Right lobe of liver (tissue), 6 donors: ENCODE results near the gene PRKCB. TPM values are rescaled to one million over a fixed set of nuclear protein-coding genes. Genes with fewer than 3 reads are reported as not detected.

Experiments used
- ATAC-seq, 4 donors: fragments of 200-7000 bp; cut with Tn5 transposase; one replicate each; pipeline ENCODE4 v1.9.1; 2020; ENCODE audit warnings: mild to moderate bottlenecking in 4 of 4, moderate library complexity in 4 of 4
- DNase-seq, 3 donors: peaks; one replicate each; pipeline ENCODE4 v3.0.0-alpha.2; 2020
- H3K27ac ChIP-seq, 3 donors: fragments of 200-600 bp; one replicate each; pipeline ENCODE4 v1.8.0; 2022
- H3K27me3 ChIP-seq, 2 donors: fragments of 200-600 bp; one replicate each; pipeline ENCODE4 v1.8.0; 2022
- H3K36me3 ChIP-seq, 4 donors: fragments of 200-600 bp; sonication (generic) in 1 of 4; one replicate each; pipeline versions ENCODE4 v1.5.1 to v1.8.0; 2017 to 2022; ENCODE audit warnings: control low read depth in 1 of 4
- H3K4me1 ChIP-seq, 4 donors: fragments of 200-600 bp; sonication (generic) in 1 of 4; one replicate each; pipeline versions ENCODE4 v1.5.1 to v1.8.0; 2017 to 2022; ENCODE audit warnings: control low read depth in 1 of 4
- H3K4me3 ChIP-seq, 3 donors: fragments of 200-600 bp; one replicate each; pipeline ENCODE4 v1.8.0; 2022
- H3K9me3 ChIP-seq, 4 donors: fragments of 200-600 bp; sonication (generic) in 1 of 4; one replicate each; pipeline versions ENCODE4 v1.5.1 to v1.8.0; 2017 to 2022; ENCODE audit warnings: control low read depth in 1 of 4
- CTCF ChIP-seq, 4 donors: fragments of 200-600 bp in 3 of 4; fragments of 450-650 bp in 1 of 4; IDR thresholded peaks; one replicate each; pipeline versions ENCODE4 v1.5.1 to v1.8.0; 2016 to 2022; ENCODE audit warnings: antibody characterized with exemption in 4 of 4, mild to moderate bottlenecking in 2 of 4
- POLR2A ChIP-seq: fragments of 450-650 bp; IDR thresholded peaks from one replicate; pipeline ENCODE4 v1.6.1; 2017; ENCODE audit warnings: antibody characterized with exemption, mild to moderate bottlenecking
- WGBS: methylation state at CpG from one replicate; pipeline ENCODE4 v1.1.6; 2018; ENCODE audit warnings: low coverage, low lambda C conversion rate; ENCODE audit not compliant: insufficient coverage; ENCODE audit errors: missing lambda C conversion rate; 5-methylcytosine and 5-hydroxymethylcytosine counted together
- intact Hi-C, 2 donors: fragments of 100-400 bp; cut with DNase I; formaldehyde crosslinking; loops; one replicate each; pipeline versions ENCODE4 v1.11.2 to v1.14.1; 2022
- microRNA-seq, 2 donors: library from miRNA; unstranded; fragments of <30 nt; microRNA quantifications; one replicate each; pipeline ENCODE4, GENCODE V29; 2019 to 2020
- small RNA-seq, 2 experiments: library from RNA; depleted of rRNA; stranded (forward); fragments of <200 nt; gene quantifications; one replicate each; pipeline ENCODE3, GENCODE V24; 2016
- total RNA-seq, 6 experiments: library from RNA; depleted of rRNA in 2 of 6; stranded (reverse); fragments of >200 nt in 2 of 6; fragmentation: NEBNext Ultra II Directional in 3 of 6; extraction: Animal tissue kit (Norgen Biotek cat#: 25700) in 3 of 6; gene quantifications; one replicate each; pipeline versions ENCODE4 v1.1.0 to v1.2.4, GENCODE V29; 2016 to 2023
- donor health status: DM: no; HTN: yes; CAD: no.
- donor health status: DM: no; HTN: no; CAD: no.
- donor health status: DM: no; HTN: no; CAD: no.
- donor health status: DM: no; HTN: yes; CAD: no.
- donor health status: DM: no; HTN: yes; CAD: no.

The PRKCB gene
- total RNA-seq, 6 experiments from 2014 or later = 1.7 to 8.1 (median 3.5) TPM

- H3K9me3 ChIP-seq = no peaks in the 10 kb centered on the region
- WGBS = 38% methylated on average over 1 of the region's 1 CpG
- no peaks in the 10 kb centered on the region for H3K36me3 ChIP-seq
- H3K27ac ChIP-seq = no peak overlapping the region
- H3K4me3 ChIP-seq = no peak overlapping the region
- intact Hi-C loops = loop anchor here in 1 of 2 donors (10.0 kb wide), 1 partner anchor 214 kb away; no protein-coding TSS in a partner anchor
- TF ChIP-seq CTCF (IDR thresholded peaks at IDR 0.05) (no peak), POLR2A (no peak)
- no peaks in the 10 kb centered on the region for H3K4me1 ChIP-seq
- no peaks in the 10 kb centered on the region for H3K27me3 ChIP-seq
- no peak for ATAC-seq
- DNase-seq = no peak
These were observed 423.0 kb downstream of the PRKCB start for GRCh38 chr16:24258791-24259190.

GRCh38 chr16:24262816-24263215 is 427.0 kb downstream of the PRKCB start:
- Histone ChIP-seq H3K27ac (no peak overlapping the region), H3K27me3 (no peaks in the 10 kb centered on the region), H3K9me3 (peaks cover 0 to 3% (median 0%) of the 10 kb centered on the region in 4 donors), H3K36me3 (no peaks in the 10 kb centered on the region), H3K4me3 (no peak overlapping the region), H3K4me1 (no peaks in the 10 kb centered on the region)
- no peak for TF ChIP-seq POLR2A
- intact Hi-C loops = no loop called here
- DNase-seq (no peak), ATAC-seq (no peak)

Small RNA genes lying within 50 kb of the gene (microRNA-seq; reads per million reads assigned to microRNA genes)
- gene MIR1273H = 0 reads per million in 2 donors

Small RNA genes lying within 50 kb of the gene (small RNA-seq; reads per million reads assigned to genes)
- gene MIR1273H = 0 reads per million in 2 experiments

Other genes with a start within 250 kb of the PRKCB start
- gene NDUFAB1, start 239.7 kb upstream of the PRKCB start, total RNA-seq = 10 to 100 TPM; 53.9 to 87.3 (median 63.9) TPM
- gene PALB2, start 194.7 kb upstream of the PRKCB start, total RNA-seq = 1 to 10 TPM; 4.3 to 7.7 (median 5.4) TPM
- gene DCTN5, start 194.5 kb upstream of the PRKCB start, total RNA-seq = 10 to 100 TPM; 10.0 to 18.9 (median 18.3) TPM
- gene PLK1, start 157.1 kb upstream of the PRKCB start, total RNA-seq = 1 to 10 TPM in 4 of 6 experiments, under 1 TPM in 2; 0.61 to 3.6 (median 1.8) TPM
- gene ERN2, start 122.8 kb upstream of the PRKCB start, total RNA-seq = not detected
- gene CHP2, start 81.0 kb upstream of the PRKCB start, total RNA-seq = not detected